Uterus (tissue), 4 donors: ENCODE data around the gene RRP1B. TPM values are rescaled to one million over a fixed set of nuclear protein-coding genes. Genes with fewer than 3 reads are reported as not detected.

ENCODE experiments used
- DNase-seq, 2 donors: peaks; one replicate each; pipeline ENCODE4 v3.0.0-alpha.2; 2019 to 2020
- H3K27ac ChIP-seq, 2 donors: fragments of 200-600 bp; sonication (generic); 1 replicate in 1 of 2; 2 replicates in 1 of 2; pipeline ENCODE4 v1.5.1; 2016 to 2018
- H3K27me3 ChIP-seq, 2 donors: fragments of 200-600 bp; sonication (generic); one replicate each; pipeline ENCODE4 v1.5.1; 2018 to 2019; ENCODE audit warnings: control low read depth in 1 of 2
- H3K36me3 ChIP-seq, 2 donors: fragments of 200-600 bp; sonication (generic); one replicate each; pipeline ENCODE4 v1.5.1; 2019; ENCODE audit warnings: control low read depth in 1 of 2
- H3K4me1 ChIP-seq, 2 donors: fragments of 200-600 bp; sonication (generic); one replicate each; pipeline ENCODE4 v1.5.1; 2018 to 2019; ENCODE audit warnings: control low read depth in 1 of 2
- H3K4me3 ChIP-seq, 2 donors: fragments of 200-600 bp; sonication (generic); 1 replicate in 1 of 2; 2 replicates in 1 of 2; pipeline ENCODE4 v1.5.1; 2018 to 2019; ENCODE audit warnings: mild to moderate bottlenecking in 1 of 2
- H3K9me3 ChIP-seq, 2 donors: fragments of 200-600 bp; sonication (generic); one replicate each; pipeline ENCODE4 v1.5.1; 2019; ENCODE audit warnings: control low read depth in 1 of 2
- CTCF ChIP-seq, 4 experiments: fragments of 200-600 bp in 2 of 4; fragments of 450-650 bp in 2 of 4; sonication (generic) in 2 of 4; IDR thresholded peaks; one replicate each; pipeline ENCODE4 v1.5.1; 2016 to 2019; ENCODE audit warnings: antibody characterized with exemption in 4 of 4, mild to moderate bottlenecking in 2 of 4, moderate library complexity in 1 of 4
- POLR2A ChIP-seq, 2 donors: fragments of 450-650 bp; IDR thresholded peaks; one replicate each; pipeline ENCODE4 v1.6.1; 2016; ENCODE audit warnings: antibody characterized with exemption in 2 of 2, mild to moderate bottlenecking in 1 of 2, moderate library complexity in 1 of 2
- intact Hi-C: fragments of 100-400 bp; cut with DNase I; formaldehyde crosslinking; loops from one replicate; pipeline ENCODE4 v1.15.1; 2023; ENCODE audit warnings: low total_unique reads
- total RNA-seq, 4 donors: library from RNA; depleted of rRNA in 3 of 4; stranded (reverse); fragments of >200 nt in 3 of 4; gene quantifications; one replicate each; pipeline versions ENCODE4 v1.1.0 to v1.2.4, GENCODE V29; 2014 to 2023
- donor health status: DM: yes; HTN: yes; CAD: no.

RRP1B gene
- total RNA-seq, 4 donors from 2014 or later = 9.7 to 28.1 (median 19.3) TPM

- no peaks in the 10 kb centered on the region for H3K9me3 ChIP-seq
- TF ChIP-seq CTCF (IDR thresholded peaks at IDR 0.05) (no peak), POLR2A (IDR thresholded peaks at IDR 0.05) (no peak)
- H3K27me3 ChIP-seq = no peaks in the 10 kb centered on the region
- DNase-seq = no peak
- intact Hi-C loops = no loop called here
- no peaks in the 10 kb centered on the region for H3K4me1 ChIP-seq
- H3K4me3 ChIP-seq = no peak overlapping the region
- H3K27ac ChIP-seq = no peak overlapping the region
- no peaks in the 10 kb centered on the region for H3K36me3 ChIP-seq
These were observed 42.8 kb downstream of the RRP1B start for GRCh38 chr21:43701936-43702784.

GRCh38 chr21:43702785-43703034, 43.4 kb downstream of the RRP1B start:
- intact Hi-C loops = no loop called here
- Histone ChIP-seq H3K4me3 (no peak overlapping the region), H3K4me1 (no peaks in the 10 kb centered on the region), H3K9me3 (no peaks in the 10 kb centered on the region), H3K36me3 (no peaks in the 10 kb centered on the region), H3K27me3 (no peaks in the 10 kb centered on the region), H3K27ac (no peak overlapping the region)
- no peak for TF ChIP-seq CTCF (IDR thresholded peaks at IDR 0.05)
- DNase-seq = no peak

- Histone ChIP-seq H3K27ac (no peak overlapping the region), H3K4me1 (no peaks in the 10 kb centered on the region)
- intact Hi-C loops = no loop called here
These were observed 43.9 kb downstream of the RRP1B start for GRCh38 chr21:43703035-43703880.

GRCh38 chr21:43707462-43707861, 48.1 kb downstream of the RRP1B start:
- Histone ChIP-seq H3K27ac (no peak overlapping the region), H3K4me1 (no peaks in the 10 kb centered on the region), H3K36me3 (no peaks in the 10 kb centered on the region), H3K4me3 (no peak overlapping the region), H3K27me3 (no peaks in the 10 kb centered on the region), H3K9me3 (no peaks in the 10 kb centered on the region)
- DNase-seq = no peak
- intact Hi-C loops = no loop called here
- TF ChIP-seq CTCF (IDR thresholded peaks at IDR 0.05) = no peak
- TF ChIP-seq POLR2A (IDR thresholded peaks at IDR 0.05) = no peak

More at GRCh38 chr21:43703035-43703880, 43.9 kb downstream of the RRP1B start:
- no peak overlapping the region for H3K4me3 ChIP-seq
- H3K36me3 ChIP-seq = no peaks in the 10 kb centered on the region
- TF ChIP-seq POLR2A (IDR thresholded peaks at IDR 0.05) (no peak), CTCF (IDR thresholded peaks at IDR 0.05) (no peak)
- no peaks in the 10 kb centered on the region for H3K9me3 ChIP-seq
- no peaks in the 10 kb centered on the region for H3K27me3 ChIP-seq
- no peak for DNase-seq

GRCh38 chr21:43708745-43709381, 49.5 kb downstream of the RRP1B start:
- H3K4me3 ChIP-seq = no peak overlapping the region
- H3K9me3 ChIP-seq = no peaks in the 10 kb centered on the region
- no peak for DNase-seq
- intact Hi-C loops = no loop called here
- no peaks in the 10 kb centered on the region for H3K36me3 ChIP-seq
- H3K27ac ChIP-seq = no peak overlapping the region
- no peaks in the 10 kb centered on the region for H3K27me3 ChIP-seq
- no peak for TF ChIP-seq POLR2A (IDR thresholded peaks at IDR 0.05)
- TF ChIP-seq CTCF (IDR thresholded peaks at IDR 0.05) = no peak
- H3K4me1 ChIP-seq = no peaks in the 10 kb centered on the region
